HG03025 (cell line): ENCODE results near the gene WAPL.
"Not testable (repeated sequence)": the region's sequence is repeated elsewhere in the genome, so short reads cannot be mapped to it uniquely, and the experiment has no call there.

Experiments used
- ATAC-seq: cut with Tn5 transposase; IDR thresholded peaks from one replicate; pipeline ENCODE4 v1.9.1; 2021; ENCODE audit warnings: mild to moderate bottlenecking, moderate library complexity; ENCODE audit not compliant: unreplicated experiment, low FRiP score

WAPL gene, protein sequence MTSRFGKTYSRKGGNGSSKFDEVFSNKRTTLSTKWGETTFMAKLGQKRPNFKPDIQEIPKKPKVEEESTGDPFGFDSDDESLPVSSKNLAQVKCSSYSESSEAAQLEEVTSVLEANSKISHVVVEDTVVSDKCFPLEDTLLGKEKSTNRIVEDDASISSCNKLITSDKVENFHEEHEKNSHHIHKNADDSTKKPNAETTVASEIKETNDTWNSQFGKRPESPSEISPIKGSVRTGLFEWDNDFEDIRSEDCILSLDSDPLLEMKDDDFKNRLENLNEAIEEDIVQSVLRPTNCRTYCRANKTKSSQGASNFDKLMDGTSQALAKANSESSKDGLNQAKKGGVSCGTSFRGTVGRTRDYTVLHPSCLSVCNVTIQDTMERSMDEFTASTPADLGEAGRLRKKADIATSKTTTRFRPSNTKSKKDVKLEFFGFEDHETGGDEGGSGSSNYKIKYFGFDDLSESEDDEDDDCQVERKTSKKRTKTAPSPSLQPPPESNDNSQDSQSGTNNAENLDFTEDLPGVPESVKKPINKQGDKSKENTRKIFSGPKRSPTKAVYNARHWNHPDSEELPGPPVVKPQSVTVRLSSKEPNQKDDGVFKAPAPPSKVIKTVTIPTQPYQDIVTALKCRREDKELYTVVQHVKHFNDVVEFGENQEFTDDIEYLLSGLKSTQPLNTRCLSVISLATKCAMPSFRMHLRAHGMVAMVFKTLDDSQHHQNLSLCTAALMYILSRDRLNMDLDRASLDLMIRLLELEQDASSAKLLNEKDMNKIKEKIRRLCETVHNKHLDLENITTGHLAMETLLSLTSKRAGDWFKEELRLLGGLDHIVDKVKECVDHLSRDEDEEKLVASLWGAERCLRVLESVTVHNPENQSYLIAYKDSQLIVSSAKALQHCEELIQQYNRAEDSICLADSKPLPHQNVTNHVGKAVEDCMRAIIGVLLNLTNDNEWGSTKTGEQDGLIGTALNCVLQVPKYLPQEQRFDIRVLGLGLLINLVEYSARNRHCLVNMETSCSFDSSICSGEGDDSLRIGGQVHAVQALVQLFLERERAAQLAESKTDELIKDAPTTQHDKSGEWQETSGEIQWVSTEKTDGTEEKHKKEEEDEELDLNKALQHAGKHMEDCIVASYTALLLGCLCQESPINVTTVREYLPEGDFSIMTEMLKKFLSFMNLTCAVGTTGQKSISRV (N-terminal part only)

DNA sequence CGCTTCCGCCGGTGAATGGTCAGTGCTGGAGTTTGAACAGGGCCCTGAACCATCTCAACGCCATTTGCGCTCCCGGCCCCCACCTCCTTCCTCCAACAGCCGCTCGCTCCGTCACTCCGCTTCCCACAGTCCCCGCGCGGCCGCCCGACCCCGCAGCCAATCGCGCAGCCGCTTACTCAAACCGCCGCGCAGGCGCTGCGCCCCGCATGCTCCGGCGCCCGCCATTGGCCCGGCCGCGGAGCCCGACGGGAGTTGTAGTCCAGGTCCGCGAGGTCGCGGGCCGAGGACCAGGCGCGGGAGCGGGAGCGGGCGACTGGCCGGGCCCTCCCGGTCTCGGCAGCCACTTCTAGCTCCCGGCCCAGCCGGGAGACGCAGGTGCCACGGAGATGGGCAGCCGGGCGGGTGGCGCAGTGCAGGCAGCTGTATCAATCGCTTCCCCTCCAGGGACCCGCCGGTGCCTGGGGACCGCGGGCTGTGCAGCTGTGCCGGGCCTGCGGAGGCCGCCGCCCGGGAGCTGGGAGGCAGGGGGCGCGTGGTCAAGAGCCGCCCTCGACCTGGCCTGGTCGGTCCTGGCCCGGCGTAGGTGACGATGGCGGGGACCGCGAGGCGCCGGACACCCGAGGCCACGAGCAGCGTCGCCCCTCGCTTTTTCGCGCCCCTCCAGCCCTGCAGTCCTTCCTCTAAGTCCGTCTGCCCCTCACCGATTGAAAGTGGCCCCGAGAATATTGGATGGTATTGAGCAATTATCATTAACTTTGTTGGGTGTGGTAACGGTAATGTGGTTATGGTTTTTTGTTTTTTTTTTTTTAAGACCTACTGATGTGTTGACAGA is at the start of gene WAPL:
TSS of gene WAPL (minus strand) at position 115 of the 832 bp plus-strand sequence. CDS start 3,723 bp downstream, outside the sequence.
- ATAC-seq, result peak; percentile 95

DNA sequence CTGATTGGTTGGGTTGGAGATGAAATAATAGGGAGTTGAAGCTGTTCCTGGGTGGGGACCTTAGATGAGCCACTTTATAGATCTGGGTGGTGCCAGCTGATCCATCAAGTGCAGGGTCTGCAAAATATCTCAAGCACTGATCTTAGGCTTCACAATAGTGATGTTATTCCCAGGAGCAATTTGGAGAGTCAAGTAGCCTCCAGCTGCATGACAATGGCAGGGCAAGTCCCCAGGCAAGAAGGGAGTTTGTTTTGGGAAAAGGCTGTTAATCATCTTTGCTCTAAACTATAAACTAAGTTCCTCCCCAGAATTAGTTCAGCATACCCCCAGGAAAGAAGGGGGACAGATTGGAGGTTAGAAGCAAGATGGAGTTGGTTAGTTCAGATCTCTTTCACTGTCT is 47.7 kb upstream of the WAPL start:
- no peak for ATAC-seq

DNA sequence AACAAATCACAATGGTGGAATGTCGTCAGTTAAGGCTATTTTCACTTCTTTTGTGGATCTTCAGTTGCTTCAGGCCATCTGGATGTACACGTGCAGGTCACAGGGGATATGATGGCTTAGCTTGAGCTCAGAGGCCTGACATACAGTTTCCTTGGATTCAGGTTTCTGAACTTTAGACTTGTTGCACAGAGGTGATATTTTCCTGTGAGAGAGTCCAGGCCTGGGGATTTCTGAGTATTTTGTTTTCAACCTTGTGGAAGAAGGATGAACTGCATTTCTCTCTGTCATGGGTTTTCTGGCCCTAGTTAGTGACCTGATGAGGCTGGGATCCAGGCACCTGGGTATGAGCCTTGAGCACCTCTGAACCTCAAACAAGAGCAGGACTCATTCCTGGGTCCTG is 44.9 kb upstream of the WAPL start:
- ATAC-seq, result not testable (repeated sequence)

DNA sequence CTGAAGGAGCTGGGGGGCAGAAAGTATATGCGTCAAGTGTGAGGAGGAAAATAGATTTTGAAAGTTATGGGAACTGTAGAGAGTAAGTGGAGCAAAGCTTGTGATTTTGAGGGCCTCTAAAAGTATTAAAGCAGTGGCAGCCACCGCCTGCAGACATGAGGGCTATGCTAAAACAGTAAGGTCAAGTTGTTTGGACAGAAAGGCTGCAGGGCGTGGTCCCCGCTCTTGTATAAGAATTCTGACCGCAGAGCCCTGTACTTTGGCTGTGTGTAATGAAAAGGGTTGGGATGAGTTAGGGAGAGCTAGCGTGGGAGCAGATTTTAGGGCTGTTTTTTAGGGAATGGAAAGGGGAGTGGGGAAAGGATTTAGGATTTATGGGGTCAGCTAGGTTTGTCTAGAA is 41.7 kb upstream of the WAPL start:
- not testable (repeated sequence) for ATAC-seq

DNA sequence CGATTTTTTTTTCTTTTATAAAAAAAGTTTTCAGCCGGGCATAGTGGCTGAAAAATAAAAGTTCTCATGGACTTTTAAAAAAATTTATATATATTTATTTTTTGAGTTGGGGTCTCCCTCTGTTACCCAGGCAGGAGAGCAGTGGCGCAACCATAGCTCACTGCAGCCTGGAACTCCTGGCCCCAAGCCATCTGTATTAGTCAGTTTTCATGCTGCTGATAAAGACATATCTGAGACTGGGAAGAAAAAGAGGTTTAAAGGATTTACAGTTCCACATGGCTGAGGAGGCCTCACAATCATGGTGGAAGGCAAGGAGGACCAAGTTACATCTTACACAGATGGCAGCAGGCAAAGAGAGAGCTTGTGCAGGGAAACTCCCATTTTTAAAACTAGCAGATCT is 37.1 kb upstream of the WAPL start:
- ATAC-seq, result not testable (repeated sequence)

DNA sequence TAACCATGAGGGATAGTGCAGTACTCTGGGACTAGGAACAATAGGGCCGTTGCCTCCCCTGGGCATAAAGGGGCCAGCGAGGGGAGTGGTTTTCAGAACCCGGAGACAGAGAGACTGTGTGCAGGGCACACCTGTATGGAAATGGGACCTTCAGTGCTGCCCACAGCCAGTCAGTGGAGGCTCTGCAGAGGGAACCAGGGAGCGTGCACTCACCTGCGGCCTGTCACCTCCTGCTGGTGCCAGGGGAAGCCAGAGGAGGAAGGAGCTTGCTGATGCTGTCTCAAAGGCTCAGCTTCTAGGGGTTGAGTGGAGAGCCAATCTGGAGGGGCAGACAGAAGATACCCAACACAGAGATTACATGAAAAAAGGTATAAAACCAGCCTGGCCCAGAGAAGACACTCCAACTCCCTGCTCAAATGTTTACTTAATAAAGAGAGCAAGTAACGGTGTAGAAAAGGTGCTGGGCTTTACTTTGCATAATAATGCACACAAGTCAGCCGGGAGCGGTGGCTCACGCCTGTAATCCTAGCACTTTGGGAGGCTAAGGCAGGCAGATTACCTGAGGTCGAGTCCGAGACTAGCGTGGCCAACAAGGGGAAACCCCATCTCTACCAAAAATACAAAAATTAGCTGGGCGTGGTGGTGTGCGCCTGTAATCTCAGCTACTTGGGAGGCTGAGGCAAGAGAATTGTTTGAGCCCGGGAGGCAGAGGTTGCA is 35.5 kb upstream of the WAPL start:
- ATAC-seq, result no peak

DNA sequence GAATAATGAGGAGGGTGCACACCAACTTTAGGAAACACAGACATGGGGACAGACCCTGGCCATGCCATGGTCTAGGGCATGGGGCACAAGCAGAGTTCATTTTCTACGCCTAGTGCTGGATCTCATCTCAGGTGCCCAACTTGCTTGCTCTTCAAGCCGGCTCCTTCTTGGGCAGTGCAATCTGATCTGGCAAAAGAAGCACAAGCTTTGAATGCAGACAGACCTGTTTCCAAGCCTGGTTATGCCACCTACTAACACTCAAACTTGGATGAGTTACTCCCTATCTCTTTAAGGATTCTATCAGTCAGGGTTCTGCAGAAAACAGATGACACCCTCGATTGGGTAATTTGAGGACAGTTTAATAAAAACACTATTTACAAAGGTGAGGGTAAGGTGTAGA is 34.9 kb upstream of the WAPL start:
- ATAC-seq, result no peak

DNA sequence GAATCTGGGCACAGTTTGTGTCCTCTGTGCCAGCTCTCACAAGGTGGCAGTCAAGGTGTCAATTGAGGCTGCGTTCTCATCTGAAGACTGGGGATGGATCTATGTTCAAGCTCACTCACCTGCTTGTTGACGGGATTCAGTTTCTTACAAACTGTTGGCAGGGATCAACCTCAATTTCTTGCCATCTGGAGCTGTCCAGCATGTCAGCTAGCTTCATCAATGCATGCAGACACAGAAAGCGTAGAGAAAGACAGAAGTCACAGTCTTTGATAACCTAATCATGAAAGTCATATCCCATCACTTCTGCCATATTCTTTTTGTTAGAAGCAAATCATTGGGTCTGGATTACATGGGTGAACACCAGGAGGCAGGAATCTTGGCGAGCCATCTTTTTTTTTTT is 32.0 kb upstream of the WAPL start:
- ATAC-seq, result no peak

DNA sequence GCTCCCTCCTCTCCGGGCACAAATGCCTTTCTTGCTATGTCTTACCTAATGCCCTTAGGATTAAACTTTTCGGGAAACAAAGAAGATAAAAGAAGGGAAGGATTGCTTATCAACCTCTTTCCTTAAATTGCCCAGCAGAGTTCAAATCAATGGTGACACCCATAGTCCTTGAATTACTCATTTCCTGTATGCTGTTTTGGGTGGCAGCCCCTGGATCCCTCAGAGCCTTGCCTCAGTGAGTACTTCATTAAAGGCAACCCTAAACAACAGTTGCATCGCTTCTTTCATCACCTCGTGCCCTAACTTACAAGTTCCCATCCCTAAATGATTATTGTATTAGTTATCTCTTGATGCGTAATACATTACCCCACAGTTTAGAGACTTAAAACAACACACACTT is 31.6 kb upstream of the WAPL start:
- no peak for ATAC-seq

DNA sequence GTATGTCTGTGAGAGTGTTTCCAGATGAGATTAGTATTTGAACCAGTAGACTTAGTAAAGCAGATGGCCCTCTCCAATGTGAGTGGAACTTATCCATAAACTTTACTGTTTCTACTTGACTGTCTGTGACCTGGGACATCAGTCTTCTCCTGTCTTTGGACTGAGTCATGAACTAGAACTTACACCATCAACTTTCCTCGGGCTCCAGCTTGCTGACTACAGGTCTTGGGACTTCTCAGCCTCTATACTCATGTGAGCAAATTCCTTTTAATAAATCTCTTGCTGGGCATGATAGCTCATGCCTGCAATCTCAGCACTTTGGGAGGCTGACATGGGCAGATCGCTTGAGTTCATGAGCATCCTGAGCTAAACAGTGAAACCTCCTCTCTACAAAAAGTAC is 25.7 kb upstream of the WAPL start:
- ATAC-seq, result no peak

DNA sequence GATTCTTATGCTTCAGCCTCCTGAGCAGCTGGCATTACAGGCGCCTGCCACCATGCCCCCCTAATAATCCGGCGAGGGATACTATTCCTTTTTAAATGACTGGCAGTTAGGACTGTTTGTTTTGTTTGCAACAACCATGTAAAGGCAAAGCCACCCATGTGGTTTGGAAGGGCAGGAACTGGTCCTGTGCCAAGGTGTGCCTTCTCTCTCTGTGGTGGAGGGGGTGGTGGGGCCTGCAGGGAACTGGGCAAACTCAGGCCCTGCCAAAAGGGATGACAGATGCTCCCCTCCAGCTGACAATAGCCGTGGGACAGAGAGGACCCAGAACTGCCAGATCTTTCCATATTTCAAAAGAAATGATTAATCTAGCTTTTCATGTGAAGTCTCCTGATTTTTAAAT is 23.5 kb upstream of the WAPL start:
- no peak for ATAC-seq

DNA sequence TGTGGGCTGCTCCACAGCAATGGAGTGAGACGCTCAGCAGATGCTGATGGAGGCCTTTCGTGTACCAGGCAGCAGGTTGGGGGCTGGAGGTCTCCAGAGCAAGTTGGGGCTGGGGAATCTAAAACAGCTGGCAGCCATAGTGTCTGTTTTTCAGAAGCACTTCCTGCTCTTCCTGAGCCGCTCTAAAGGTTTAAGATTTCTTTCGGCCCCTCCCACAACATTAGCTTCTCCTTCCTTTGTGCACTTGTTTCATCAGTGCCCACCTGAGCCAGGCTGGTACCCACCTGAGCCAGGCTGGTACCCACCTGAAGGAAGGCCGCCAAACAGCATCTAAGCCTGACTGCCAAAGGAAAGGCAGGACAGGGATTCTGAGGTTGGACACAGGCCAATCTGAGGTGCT is 18.4 kb upstream of the WAPL start:
- no peak for ATAC-seq

DNA sequence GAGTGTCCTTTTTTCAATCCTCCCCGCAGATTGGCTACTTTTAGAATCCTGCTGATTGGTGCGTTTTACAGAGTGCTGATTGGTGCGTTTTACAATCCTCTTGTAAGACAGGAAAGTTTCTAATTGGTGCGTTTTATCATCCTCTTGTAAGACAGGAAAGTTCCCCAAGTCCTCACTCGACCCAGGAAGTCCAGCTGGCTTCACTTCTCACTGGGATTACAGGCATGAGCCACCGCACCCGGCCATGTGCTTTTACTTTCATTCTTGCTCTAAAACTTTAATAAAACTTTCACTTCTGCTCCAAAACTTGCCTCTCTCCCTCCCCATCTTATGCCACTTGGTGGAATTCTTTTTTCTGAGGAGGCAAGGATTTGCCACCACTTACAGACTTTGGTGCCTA is 17.0 kb upstream of the WAPL start:
- no peak for ATAC-seq

DNA sequence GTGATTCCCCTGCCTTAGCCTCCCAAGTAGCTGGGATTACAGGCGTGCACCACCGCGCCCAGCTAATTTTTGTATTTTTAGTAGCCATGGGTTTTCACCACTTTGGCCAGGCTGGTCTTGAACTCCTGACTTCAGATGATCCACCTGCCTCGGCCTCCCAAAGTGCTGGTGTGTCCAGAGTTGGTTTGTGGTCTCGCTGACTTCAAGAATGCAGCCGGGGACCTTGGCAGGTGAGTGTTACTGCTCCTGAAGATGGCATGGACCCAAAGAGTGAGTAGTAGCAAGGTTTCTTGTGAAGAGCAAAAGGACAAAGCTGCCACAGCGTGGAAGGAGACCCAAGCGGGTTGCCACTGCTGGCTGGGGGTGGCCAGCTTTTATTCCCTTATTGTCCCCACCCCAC is 16.4 kb upstream of the WAPL start:
- ATAC-seq, result not testable (repeated sequence)

DNA sequence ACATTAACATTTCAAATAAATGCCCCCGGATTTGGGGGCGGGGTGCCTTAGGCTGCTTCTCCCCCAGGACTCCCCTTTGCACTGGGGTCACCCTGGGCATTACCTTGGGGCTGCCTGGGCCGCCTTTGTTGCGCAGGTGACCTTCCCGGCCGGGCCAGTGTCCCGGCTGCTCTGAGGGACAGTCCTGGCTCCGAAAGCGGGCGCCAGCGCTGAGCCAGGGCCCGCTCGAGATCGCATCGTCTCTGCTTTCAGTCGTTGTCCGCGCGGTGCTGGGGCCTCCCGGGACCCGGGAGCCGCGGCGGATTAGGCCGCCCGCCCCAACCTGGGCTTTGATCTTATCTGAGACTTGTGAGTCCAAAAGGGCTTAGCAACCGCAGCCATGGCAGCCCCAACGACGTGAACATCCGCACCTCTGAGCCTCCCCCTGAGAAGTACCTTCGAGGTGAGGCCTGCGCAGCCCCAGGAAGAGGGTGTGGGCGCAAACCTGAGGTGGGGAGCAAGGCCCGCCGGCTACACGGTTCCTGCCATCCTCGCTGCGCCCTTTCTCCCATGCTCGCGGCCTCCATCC is 14.8 kb upstream of the WAPL start:
- ATAC-seq, result no peak

DNA sequence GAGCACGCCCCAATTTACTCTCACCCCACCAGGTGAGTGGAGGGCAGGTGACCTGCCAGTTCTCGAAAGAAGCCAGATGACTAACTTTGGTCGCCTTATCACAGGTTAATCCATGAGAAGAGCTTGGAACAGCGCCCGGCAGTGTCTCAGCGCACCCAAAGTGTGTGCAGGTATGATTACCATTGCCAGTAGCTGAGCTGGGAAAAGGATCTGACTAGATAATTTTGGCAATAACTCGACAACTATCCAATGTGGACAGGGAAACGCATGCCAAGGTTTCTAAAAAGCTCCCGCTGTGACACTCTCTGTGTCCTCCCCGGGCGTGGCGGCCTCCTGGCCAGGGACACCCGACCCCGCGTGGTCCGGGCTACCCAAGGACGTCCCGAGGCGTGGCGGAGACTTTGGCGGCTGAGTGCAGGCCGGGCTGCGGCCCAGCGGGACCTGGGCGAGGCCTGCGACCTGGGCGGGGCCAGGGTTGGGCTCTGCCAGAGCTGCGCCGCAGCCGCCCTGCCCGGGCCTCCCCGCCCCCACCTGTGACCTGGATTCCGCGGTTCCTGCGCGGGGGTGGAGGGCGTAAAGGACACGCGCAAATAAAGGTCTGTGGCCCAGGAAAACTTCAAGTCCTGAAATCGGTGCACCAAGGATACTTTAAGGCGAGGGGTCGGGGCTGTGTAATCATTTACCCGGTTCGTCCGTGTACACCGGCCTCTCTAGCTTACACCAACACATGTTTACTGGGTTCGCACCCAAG is 13.7 kb upstream of the WAPL start:
- peak; percentile 67 for ATAC-seq

DNA sequence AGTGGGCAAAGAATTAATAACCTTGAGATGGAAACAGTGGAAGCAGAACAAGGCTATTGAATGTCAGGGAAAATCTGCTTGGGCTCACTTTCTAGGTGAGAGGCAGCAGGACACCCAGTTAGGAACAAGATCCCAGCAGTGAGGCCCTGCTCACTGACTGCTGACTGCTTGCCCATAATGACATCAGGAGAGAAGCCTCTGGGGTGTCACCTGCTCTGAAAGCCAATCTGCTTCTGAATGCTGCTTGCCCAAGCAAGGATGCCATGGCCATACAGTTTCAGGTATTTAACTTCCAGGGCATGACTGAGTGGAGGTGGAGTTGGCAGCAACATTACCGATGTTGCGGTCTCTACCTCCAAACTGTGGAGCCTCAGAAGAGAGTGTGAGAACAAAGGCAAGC is 11.7 kb upstream of the WAPL start:
- ATAC-seq, result no peak

DNA sequence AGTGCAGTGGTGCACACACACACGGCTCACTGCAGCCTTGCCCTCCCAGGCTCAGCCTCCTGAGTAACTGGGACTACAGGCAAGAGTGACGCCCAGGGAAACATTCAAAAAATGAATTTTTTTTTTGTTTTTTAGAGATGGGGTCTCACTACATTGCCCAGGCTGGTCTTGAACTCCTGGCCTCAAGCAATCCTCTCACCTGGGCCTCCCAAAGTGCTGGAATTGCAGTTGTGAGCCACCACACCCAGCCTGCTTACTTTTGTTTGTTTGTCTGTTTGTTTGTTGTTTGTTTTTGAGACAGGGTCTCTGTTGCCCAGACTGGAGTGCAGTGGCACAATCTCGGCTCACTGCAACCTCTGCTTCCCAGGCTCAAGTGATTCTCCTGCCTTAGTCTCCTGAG is 7.1 kb upstream of the WAPL start:
- not testable (repeated sequence) for ATAC-seq
